Hepatocyte (in vitro differentiated cells): ENCODE measurements around the gene APBB2. TPM values are rescaled to one million over a fixed set of nuclear protein-coding genes. Genes with fewer than 3 reads are reported as not detected.
A peak's percentile ranks its signal among the peaks of the same experiment; 100 is the strongest.

Source experiments
- DNase-seq: peaks from one replicate; pipeline ENCODE4 v3.0.0-alpha.2; 2016; ENCODE audit warnings: low spot score
- H2AFZ ChIP-seq: fragments of 200-600 bp; sonication (generic); 2 replicates; pipeline ENCODE4 v1.6.0; 2016; ENCODE audit warnings: antibody characterized with exemption, mild to moderate bottlenecking
- H3K27ac ChIP-seq: fragments of 200-600 bp; sonication (generic); 2 replicates; pipeline ENCODE4 v1.5.1; 2016; ENCODE audit warnings: mild to moderate bottlenecking
- H3K27me3 ChIP-seq: fragments of 200-600 bp; sonication (generic); 2 replicates; pipeline ENCODE4 v1.6.1; 2016
- H3K36me3 ChIP-seq: fragments of 200-600 bp; sonication (generic); replicated peaks from 2 replicates; pipeline ENCODE4 v1.5.1; 2016; ENCODE audit warnings: low read depth; ENCODE audit not compliant: insufficient read depth
- H3K4me1 ChIP-seq: fragments of 200-600 bp; sonication (generic); 2 replicates; pipeline ENCODE4 v1.5.1; 2016; ENCODE audit warnings: mild to moderate bottlenecking, moderate library complexity; ENCODE audit not compliant: insufficient read depth
- H3K4me2 ChIP-seq: fragments of 200-600 bp; sonication (generic); 2 replicates; pipeline ENCODE4 v1.6.0; 2016
- H3K4me3 ChIP-seq: fragments of 200-600 bp; sonication (generic); 2 replicates; pipeline ENCODE4 v1.5.1; 2016; ENCODE audit warnings: mild to moderate bottlenecking
- H3K79me2 ChIP-seq: fragments of 200-600 bp; sonication (generic); 2 replicates; pipeline ENCODE4 v1.6.0; 2017; ENCODE audit warnings: mild to moderate bottlenecking
- H3K9me2 ChIP-seq: fragments of 200-600 bp; sonication (generic); replicated peaks from 2 replicates; pipeline ENCODE4 v1.6.0; 2017; ENCODE audit warnings: mild to moderate bottlenecking; ENCODE audit not compliant: insufficient read depth
- H3K9me3 ChIP-seq: fragments of 200-600 bp; sonication (generic); 2 replicates; pipeline ENCODE4 v1.5.1; 2016; ENCODE audit warnings: low read depth, mild to moderate bottlenecking
- H4K20me1 ChIP-seq: fragments of 200-600 bp; sonication (generic); 2 replicates; pipeline ENCODE4 v1.6.0; 2016; ENCODE audit warnings: mild to moderate bottlenecking; ENCODE audit not compliant: insufficient read depth, poor library complexity, severe bottlenecking
- EZH2 ChIP-seq: fragments of 200-600 bp; sonication (generic); IDR thresholded peaks from 2 replicates; pipeline ENCODE4 v1.6.1; 2016; ENCODE audit warnings: antibody characterized with exemption, mild to moderate bottlenecking, borderline replicate concordance
- EZH2phosphoT487 ChIP-seq: fragments of 200-600 bp; sonication (generic); IDR thresholded peaks from one replicate; pipeline ENCODE4 v1.6.1; 2018; ENCODE audit warnings: antibody characterized with exemption, mild to moderate bottlenecking, low read depth, moderate library complexity; ENCODE audit not compliant: unreplicated experiment, severe bottlenecking
- WGBS: methylation state at CpG from one replicate; pipeline ENCODE4 v1.1.6; 2016; ENCODE audit warnings: low lambda C conversion rate; ENCODE audit errors: missing lambda C conversion rate; 5-methylcytosine and 5-hydroxymethylcytosine counted together
- polyA plus RNA-seq: library from polyadenylated mRNA; unstranded; fragments of >200 nt; fragmentation: Nextera tagmentation; extraction: Ambion mirVana; gene quantifications from 2 replicates; pipeline ENCODE4 v1.2.1, GENCODE V29; 2016
- total RNA-seq: library from RNA; depleted of rRNA; stranded (reverse); fragments of >200 nt; gene quantifications from 2 replicates; pipeline ENCODE4 v1.2.3, GENCODE V29; 2014
- TF ChIP-seq, protein P1 (sequence below): fragments of 200-600 bp; sonication (generic); IDR thresholded peaks from 2 replicates; pipeline ENCODE4 v1.5.1; 2016; ENCODE audit warnings: antibody characterized with exemption, mild to moderate bottlenecking; ENCODE audit not compliant: poor library complexity

Gene APBB2
- total and polyA plus RNA-seq, 2 experiments from 2014 or later, result 23.4 to 47.5 TPM

DNA sequence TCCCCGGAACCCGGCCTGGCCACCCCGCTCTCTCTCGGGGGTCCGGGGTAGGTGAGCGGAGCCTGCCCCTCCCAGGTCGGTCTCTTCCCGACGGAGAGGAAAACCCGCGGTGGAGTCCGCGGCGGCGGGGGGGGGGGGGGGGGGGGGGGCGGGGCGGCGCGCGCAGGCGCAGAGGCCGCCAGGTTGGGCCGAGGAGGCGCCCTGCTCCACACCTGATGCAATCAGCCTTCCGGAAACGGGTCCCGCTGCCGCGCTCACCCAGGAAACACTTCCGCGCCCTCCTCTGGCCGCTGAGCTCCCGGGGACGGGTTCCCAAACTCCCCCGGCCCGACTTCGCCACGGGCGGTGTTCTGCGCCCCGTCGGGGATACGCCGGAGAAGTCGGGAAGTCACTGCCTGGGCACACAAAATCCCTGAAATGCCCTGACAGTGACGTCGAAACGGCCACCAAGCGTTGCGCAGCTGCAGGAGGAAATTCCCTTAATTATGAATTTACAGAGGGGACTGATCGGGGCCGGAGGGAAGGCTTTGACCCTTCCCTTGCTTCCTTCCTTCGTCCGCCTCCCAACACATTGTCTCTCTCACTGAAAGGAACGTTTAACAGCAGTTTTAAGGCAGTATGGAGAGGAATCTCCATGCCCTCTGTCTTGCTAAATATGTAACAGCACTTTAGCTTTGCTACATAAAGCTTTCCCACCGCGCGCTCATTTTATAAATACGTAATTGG is 2.1 kb upstream of the APBB2 start:
- Histone ChIP-seq H3K9me2 (no peaks in the 10 kb centered on the region), H3K27me3 (no peaks in the 10 kb centered on the region), H3K36me3 (no peaks in the 10 kb centered on the region), H3K9me3 (no peaks in the 10 kb centered on the region), H3K4me2 (peak overlapping the region; percentile 88), H4K20me1 (no peaks in the 10 kb centered on the region), H3K4me1 (peaks cover 19% of the 10 kb centered on the region), H2AFZ (peak overlapping the region; percentile 86), H3K79me2 (peaks cover 23% of the 10 kb centered on the region), H3K4me3 (peak overlapping the region; percentile 56), H3K27ac (peak overlapping the region; percentile 94)
- peak; percentile 91 for DNase-seq
- WGBS, result 1% methylated on average over 52 of the region's 59 CpGs
- no peak for TF ChIP-seq EZH2
- TF ChIP-seq, protein P1, sequence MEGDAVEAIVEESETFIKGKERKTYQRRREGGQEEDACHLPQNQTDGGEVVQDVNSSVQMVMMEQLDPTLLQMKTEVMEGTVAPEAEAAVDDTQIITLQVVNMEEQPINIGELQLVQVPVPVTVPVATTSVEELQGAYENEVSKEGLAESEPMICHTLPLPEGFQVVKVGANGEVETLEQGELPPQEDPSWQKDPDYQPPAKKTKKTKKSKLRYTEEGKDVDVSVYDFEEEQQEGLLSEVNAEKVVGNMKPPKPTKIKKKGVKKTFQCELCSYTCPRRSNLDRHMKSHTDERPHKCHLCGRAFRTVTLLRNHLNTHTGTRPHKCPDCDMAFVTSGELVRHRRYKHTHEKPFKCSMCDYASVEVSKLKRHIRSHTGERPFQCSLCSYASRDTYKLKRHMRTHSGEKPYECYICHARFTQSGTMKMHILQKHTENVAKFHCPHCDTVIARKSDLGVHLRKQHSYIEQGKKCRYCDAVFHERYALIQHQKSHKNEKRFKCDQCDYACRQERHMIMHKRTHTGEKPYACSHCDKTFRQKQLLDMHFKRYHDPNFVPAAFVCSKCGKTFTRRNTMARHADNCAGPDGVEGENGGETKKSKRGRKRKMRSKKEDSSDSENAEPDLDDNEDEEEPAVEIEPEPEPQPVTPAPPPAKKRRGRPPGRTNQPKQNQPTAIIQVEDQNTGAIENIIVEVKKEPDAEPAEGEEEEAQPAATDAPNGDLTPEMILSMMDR, result peak; percentile 37

DNA sequence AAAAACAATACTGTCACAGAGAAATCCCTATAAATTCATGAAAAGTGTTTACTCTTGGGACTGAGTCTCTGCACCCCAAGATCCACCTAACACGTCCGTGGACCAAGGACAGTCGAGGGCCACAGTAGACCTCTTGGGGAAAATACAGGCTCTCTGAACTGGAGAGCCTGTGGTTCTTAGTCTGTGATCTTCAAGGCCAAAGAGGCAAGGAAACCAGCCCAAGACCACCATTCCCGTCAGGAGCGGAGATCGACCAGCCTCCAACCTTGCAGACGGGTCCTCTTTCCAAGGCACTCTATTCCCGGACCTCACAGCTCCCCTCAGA is 1.6 kb upstream of the APBB2 start:
- H3K4me3 ChIP-seq, result peak overlapping the region; percentile 56
- H3K4me2 ChIP-seq, result peak overlapping the region; percentile 88
- WGBS, result 16% methylated on average over 8 of the region's 8 CpGs
- H4K20me1 ChIP-seq, result no peaks in the 10 kb centered on the region
- H3K36me3 ChIP-seq, result no peaks in the 10 kb centered on the region
- peaks cover 19% of the 10 kb centered on the region for H3K4me1 ChIP-seq
- H3K27ac ChIP-seq, result peak overlapping the region; percentile 94
- TF ChIP-seq, protein P1, result no peak
- TF ChIP-seq EZH2phosphoT487 (no peak), EZH2 (no peak)
- no peaks in the 10 kb centered on the region for H3K27me3 ChIP-seq
- H3K79me2 ChIP-seq, result peaks cover 28% of the 10 kb centered on the region
- H2AFZ ChIP-seq, result peak overlapping the region; percentile 86
- H3K9me3 ChIP-seq, result no peaks in the 10 kb centered on the region
- no peaks in the 10 kb centered on the region for H3K9me2 ChIP-seq
- DNase-seq, result no peak

DNA sequence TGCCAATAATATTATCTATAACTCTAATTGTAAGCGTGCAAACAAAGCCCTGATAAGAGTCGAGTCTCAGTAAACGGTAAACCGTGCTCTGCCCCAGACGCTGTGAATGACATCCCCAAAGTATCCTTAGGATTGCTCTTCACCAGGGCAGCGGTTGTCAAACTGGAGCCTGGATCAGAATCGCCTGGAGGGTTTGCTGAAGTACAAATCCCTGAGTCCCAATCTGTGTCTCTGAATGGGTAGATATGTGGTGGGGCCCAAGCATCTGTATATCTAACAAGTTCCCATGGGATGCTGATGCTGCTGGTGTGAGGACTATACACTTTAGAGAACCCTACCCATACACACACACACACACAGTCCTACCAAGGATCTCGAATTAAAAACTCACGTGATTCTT is 813 bp upstream of the APBB2 start:
- WGBS, result 43% methylated on average over 9 of the region's 9 CpGs
- H3K27ac ChIP-seq, result peak overlapping the region; percentile 30
- H2AFZ ChIP-seq, result peak overlapping the region; percentile 49
- no peaks in the 10 kb centered on the region for H3K9me2 ChIP-seq
- TF ChIP-seq EZH2, result no peak
- no peak for TF ChIP-seq EZH2phosphoT487
- TF ChIP-seq, protein P1, result no peak
- H3K36me3 ChIP-seq, result no peaks in the 10 kb centered on the region
- H3K27me3 ChIP-seq, result no peaks in the 10 kb centered on the region
- H4K20me1 ChIP-seq, result no peaks in the 10 kb centered on the region
- peak overlapping the region; percentile 88 for H3K4me2 ChIP-seq
- DNase-seq, result peak; percentile 21
- H3K79me2 ChIP-seq, result peaks cover 36% of the 10 kb centered on the region
- peaks cover 19% of the 10 kb centered on the region for H3K4me1 ChIP-seq
- no peaks in the 10 kb centered on the region for H3K9me3 ChIP-seq
- H3K4me3 ChIP-seq, result no peak overlapping the region
